NCI-H1930 (cell line): ENCODE measurements around the gene TRAPPC2L.

Experiments
- DNase-seq, 2 experiments: peaks; one replicate each; lab custom pipeline; 2025; lab: John Stamatoyannopoulos, UW

TRAPPC2L gene, protein sequence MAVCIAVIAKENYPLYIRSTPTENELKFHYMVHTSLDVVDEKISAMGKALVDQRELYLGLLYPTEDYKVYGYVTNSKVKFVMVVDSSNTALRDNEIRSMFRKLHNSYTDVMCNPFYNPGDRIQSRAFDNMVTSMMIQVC

DNA sequence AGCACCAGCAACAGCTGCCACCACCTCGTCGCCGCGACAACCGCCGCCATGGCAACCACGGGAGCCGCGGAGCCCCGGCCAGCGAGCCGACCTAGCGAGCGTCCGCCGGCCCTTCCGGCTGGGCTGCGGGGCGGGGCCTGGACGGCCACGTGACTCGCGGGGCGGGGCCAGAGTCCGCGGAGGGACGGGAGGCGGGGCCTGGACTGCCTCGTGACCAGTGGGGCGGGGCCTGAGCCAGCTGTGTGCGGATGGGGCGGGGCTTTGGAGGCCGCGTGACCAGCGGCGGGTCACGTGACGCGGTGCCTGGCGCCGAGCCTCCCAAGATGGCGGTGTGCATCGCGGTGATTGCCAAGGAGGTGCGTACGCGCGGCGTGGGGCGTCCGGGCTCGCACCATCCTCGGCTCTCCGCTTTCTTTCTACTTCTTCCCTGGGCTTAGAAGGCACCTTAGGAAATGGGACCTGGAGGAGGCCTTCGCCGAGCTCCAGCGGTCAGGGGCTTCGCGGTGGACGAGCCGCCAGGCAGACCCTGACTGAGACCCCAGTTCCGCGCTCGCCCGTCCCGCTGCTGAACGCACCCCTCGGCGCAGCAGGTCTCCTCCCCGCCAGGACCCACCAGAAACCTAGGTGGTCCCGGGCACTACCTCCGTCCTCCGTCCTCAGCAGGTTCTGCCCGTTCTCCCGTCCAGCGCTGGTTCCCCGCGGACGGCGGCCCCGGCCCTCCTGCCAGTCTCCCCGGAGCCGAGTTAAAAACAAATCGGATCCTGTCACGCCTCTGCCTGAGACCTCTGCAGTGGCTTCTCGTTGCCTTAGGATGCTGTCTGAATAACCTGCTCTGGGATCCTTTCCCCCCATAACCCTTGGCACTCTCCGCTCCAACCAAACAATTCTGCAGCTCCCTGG, at the start of gene TRAPPC2L, which contains the start of gene GALNS:
TSS of gene TRAPPC2L (plus strand) at position 300 of the 900 bp plus-strand sequence. CDS start at position 324, 24 bp downstream.
TSS of gene GALNS (minus strand) at position 120 of the 900 bp plus-strand sequence. CDS start at position 50, 70 bp downstream.
- DNase-seq = peak; percentile 85 to 92

DNA sequence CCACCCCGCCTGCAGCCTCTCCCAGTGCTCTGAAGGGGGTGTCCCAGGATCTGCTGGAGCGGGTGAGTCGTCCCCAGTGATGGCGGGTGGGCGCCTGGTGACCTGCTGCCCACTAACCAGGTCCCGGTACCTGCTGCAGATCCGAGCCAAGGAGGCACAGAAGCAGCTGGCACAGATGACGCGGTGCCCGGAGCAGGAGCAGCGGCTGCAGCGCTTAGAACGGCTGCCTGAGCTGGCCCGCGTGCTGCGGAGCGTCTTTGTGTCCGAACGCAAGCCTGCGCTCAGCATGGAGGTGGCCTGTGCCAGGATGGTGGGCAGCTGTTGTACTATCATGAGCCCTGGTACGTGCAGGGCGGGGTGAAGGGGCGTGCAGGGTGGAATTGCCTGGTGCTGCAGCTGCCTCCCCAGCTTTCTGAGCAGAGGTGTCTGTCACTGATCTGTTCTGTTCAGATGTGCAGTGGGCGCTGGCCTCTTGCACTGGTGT, 49.7 kb upstream of the TRAPPC2L start:
- no peak for DNase-seq

DNA sequence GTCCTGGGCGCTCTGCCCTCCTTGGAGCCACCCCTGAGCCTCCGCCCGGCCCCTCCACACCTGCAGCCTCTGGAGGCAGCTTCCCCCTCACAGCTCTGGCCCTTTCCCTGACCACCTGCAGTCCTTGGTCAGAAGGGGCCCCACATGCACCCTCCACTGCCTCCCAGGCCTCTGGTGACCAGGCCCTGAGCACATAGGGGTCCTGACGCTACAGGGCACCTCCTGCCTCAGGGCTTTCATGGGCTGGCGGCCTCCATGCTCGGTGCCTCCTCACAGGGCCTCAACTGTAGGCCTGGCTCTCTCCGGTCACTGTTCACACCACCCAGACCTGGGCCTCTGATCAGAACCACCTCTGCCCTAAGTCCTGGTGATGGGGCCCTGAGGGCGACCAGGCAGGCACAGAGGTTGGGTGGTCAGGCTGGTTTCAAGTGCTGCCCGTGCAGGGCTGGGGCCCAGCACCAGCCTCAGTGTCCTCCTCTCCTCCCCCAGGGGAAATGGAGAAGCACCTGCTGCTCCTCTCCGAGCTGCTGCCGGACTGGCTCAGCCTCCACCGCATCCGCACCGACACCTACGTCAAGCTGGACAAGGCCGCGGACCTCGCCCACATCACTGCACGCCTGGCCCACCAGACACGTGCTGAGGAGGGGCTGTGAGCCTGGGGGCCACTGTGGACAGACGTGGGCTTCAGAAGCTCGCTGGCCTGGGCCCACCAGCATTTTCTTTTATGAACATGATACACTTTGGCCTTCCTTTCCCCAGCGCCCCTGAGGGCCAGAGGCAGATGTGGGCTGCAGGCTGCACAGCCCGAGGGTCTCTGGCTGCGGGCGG, 49.1 kb upstream of the TRAPPC2L start:
- no peak for DNase-seq

DNA sequence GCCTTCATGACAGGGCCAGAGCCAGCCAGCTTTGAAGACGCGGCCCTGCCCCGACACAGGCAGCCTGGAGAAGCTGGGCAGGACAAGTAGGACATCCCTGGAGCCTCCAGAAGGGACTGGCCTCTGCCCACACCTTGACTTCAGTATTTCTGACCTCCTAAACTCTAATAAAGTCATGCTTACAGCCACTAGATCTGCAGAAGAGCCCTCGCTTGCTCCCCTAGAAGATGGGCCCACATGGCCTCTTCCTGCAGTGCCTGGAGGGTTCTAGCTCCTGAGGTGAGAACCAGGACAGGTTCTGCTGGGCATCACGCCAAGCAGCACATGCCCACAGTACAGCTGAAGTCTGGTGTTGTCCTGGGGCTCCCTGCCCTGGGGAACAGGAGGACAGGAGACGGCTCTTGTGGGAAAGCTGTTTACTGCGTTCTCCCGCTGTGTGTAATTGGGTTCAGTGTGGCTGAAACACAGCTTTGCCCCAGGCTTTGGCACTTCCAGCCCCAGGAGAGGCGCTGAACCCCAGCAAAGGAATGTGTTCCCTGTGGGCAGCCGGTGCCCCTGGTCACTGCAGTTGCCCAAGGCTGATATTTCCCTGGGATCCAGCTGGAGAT, 47.8 kb upstream of the TRAPPC2L start:
- DNase-seq = no peak

DNA sequence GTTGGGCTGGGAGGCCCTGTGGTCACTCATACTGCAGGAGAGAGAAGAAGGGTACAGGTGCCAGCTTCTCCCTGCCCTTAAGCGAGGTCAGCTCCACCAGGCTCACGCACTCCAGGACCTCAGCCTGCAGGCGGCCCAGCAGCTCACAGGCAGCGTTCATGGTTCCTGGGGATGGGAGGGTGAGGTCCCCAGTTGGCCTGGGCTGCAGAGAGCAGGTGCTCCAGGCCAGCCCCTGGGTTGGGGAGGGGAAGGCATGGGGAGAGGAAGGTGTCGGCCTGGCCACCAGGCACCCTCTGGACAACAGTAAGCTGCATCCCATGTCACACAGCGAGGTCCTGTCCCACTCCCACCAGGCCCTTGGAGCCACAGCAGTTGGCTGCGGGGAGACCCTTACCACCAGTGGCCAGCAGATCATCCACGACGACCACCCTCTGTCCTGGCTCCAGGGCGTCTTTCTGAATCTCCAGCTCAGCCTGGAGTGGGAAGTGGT, 47.2 kb upstream of the TRAPPC2L start:
- no peak for DNase-seq

DNA sequence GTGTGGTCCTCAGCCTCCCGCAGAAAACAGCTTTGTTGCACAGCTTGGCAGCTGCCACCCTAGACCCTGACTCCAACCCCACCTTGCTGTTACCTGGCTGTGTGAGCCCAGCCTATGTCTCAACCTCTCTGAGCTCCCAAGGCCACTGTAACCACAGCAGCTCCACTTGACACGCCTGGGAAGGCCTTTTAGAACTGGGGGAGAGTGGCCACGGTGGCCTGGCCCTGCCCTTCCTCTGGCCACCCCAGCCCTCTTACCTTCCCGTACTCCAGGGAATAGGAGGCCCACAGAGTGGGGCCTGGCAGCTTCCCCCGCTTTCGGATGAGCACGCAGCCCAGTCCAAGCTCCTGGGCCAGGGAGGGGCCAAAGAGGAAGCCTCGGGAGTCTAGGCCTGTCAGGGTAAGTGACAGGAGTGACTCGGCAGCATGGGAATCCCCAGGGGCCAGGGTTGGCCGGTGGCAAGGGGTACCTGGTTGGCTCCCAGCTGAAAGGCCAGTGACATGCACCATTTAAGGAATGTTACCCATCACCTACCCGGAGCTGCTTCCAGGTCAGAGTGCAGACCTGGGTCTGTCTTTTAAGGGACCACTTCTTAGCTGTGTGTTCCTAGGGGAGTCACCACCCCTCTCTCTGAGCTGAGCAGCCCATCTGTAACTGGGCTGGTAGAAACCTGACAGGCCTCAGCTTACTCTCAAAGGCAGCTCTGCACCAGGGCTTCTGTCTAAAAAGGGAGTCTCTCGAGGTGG, 46.6 kb upstream of the TRAPPC2L start:
- no peak for DNase-seq

DNA sequence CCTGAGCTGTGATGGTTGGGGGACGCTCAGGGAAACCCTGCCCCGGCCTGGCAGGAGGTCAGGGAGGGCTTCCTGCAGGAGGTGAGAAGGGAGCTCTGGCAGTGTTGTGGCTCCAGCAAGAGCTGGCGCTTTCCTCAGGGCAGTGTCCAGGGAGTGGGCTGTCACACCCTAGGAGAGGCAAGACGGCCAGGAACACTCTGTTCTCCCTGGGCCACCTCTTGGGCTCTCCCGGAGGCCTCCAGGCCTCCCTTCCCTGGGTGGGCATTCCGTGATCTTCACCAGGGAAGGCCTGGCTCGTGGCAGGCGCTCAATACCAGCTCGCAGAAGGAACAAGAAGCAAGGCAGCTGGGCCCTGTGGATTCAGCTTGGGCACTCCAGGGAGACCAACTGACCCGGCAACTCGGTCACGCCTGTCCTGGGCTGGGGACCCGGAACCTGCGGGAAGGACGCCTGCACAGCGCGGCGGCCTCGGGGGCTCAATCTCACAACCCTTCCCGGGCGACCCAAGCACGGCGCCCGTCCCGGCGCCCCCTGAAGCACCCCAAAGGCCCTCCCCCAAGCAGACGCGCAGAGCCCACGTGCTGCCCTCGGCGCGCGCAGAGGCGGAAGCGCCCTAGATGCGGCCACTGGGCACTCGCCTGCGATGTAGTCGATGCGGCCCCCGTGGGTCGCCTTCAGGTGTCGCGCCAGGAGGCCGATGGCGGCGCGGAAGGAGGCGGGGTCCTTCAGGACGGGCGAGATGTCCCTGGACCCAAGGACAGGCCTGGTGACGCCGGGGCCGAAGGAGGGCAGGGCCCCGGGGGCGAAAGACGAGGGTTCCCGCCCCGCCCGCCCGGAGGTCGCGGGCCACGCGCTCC, 45.8 kb upstream of the TRAPPC2L start:
- DNase-seq = peak; percentile 49 to 72

DNA sequence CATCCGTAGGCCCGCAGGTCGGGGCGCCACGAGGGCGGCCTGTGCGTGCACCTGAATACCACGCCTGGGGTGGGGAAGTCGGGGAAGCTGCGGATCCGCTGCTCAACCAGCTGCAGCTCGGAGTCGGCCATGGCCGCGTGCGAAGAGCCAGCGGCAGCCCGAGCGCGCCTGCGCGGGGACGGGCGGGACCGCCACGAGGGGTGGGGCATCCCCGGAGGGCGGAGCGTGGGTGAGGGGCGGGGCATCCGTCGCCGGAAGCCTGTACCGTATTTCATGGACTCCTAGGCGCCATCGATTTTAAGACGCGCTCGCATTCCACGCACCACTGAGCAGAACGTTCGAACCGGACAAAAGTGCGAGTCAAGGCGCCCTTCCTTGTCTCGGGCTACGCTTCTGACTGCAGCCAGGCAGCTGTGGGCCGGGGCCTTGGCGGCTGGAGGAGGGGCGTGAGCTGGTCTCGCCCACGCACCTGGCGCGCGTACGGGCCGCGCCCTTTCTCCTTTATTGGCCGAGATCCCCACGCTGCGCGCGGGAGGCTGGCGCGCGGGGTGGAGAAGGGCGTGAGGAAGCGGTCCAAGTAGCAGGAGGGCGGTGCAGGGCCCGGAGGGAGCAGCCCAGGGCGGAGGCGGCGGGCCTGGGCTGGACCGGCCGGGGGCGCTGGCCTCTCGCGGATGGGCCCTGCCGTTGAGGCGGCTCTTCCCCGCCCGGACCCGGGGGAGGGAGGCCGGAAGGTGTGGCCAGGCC, 45.0 kb upstream of the TRAPPC2L start, which contains the start of gene APRT:
TSS of gene APRT (minus strand) at position 160 of the 744 bp plus-strand sequence. CDS start at position 131, 29 bp downstream.
- peak; percentile 41 to 76 for DNase-seq

DNA sequence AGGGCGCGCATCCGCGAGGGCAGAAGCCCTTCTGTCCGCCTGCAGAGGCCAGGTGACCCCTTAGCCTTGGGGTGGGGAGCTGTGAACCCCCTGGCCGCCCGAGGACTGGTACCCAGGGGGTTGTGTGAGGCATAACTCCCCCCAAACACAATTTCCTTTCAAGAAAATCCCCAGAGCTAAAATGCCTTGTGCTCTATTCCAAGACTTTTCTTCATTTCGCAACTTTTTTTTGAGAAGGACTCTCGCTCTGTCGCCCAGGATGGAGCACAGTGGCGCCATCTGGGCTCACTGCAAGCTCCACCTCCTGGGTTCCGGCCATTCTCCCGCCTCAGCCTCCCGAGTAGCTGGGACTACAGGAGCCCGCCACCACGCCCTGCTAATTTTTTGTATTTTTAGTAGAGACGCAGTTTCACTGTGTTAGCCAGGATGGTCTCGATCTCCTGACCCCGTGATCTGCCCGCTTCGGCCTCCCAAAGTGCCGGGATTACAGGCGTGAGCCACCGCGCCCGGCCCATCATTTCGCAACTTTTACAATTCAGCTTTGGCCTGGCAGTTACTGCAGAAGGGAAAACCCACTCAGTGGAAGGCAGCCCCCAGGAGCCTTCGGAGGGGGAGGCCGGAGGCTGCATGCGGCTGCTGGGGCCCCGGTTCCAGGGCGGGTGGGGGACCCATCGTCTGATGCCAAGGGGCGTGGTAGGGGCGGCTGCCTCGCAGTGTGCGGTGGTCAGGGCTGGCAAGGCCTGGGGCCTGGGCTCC, 44.2 kb upstream of the TRAPPC2L start:
- no peak for DNase-seq

DNA sequence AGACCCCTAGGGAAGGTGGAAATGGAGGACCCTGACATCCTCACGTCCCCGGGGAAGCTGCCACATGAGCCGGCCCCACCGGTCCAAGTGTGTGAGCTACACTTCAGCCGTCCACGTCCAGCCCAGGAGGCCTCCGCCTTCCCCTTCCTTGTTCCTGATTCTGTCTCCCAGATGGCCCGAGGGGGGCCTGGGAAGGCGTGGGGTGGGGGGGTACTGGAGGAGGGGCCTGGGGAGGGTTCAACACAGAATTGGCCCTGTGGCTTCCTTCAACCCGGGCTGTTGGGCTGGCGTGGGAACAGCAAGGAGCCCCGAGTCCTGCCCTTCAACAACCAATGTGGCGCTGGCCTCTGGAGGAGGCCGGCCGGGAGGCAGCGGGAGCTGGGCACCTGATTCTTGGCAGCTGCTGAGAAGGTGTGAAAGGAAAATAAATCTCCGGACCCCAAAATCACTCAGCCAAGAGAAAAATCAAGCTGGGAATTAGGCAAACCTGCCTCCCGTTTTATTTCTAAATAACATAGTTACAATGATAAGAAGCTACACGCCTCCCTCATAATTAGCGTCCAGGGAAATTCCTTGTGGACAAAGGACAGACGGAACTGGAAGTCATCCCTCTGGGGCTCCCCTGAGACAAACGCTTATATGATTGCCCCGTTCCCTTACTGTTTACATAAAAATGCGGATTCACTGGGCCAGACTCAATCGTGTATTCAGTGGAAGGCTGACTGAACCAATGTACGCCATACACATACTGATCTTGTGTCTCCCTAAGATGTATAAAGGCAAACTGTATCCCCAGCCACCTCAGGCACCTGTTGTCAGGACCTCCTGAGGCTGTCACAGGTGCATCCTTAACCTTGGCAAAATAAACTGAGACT, 43.4 kb upstream of the TRAPPC2L start:
- DNase-seq = no peak

DNA sequence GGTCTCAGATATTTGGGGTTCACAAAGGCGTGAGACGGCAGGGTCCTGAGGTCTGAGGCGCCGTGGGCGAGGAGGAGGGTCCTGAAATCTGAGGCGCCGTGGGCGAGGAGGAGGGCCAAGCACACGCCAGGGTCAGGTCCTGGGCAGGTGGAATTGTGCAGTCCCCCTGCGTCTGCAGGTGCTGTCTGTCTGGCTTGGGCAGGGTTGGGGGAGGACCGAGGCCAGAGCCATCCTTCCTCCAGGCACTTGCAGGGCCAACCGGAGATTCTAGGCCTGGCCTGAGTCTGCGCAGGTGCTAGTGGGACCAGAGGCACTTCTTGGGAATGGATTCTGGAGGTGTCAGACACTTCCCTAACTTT, 42.8 kb upstream of the TRAPPC2L start:
- DNase-seq = no peak

DNA sequence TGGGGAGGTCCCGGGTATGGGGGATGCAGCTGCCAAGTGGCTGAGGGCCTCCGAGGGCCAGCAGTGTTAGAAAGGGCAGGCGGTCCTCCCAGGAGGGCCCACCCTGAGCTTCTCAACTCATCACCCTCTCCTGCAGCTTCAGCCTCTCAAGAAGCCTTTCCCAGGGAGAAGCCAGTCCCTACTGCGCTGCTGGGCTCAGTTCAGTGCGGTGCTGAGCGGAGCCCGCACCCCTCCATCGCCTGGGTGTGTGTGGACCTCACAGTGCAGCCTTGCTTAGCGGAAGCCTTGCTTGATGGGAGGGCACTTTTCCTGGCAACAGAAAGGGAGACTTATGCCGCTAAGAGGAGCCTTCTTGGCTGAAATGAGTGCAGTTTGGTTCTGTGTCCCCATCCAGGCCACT, 41.7 kb upstream of the TRAPPC2L start:
- DNase-seq = no peak

DNA sequence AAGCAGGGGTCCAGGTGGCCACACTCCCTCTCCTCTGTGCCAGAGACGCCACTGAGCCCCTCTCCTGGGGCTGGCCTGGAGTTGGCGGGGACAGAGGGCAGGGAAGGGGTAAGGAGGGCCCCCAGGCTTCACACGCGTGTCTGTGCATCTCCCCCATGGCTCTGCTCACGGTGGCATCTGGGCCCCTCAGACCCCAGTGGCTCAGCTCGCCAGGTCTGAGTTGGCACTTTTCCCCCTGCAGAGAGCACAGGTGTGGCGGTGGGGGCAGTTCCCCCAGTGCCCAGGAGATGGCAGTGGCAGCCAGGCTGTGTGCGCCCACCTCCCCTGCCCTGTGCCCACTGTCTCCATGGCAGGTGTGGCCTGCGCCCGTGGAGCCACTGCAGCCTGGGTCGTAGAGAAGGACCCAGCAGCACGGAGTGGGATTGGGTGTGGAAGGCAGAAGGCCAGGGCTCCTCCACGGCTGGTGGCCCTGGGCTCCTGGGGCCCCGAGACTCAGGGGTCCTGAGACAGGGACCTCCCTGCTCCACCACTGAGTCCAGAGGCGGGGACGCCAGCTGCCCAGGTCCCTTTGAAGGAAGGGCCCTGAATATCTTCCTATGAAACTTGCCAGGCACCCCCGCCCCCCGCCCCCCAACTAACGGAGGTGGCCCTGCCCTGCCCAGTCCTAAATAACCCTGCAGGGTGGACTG, 40.9 kb upstream of the TRAPPC2L start:
- peak in 1 of 2 experiments; percentile 4 for DNase-seq

DNA sequence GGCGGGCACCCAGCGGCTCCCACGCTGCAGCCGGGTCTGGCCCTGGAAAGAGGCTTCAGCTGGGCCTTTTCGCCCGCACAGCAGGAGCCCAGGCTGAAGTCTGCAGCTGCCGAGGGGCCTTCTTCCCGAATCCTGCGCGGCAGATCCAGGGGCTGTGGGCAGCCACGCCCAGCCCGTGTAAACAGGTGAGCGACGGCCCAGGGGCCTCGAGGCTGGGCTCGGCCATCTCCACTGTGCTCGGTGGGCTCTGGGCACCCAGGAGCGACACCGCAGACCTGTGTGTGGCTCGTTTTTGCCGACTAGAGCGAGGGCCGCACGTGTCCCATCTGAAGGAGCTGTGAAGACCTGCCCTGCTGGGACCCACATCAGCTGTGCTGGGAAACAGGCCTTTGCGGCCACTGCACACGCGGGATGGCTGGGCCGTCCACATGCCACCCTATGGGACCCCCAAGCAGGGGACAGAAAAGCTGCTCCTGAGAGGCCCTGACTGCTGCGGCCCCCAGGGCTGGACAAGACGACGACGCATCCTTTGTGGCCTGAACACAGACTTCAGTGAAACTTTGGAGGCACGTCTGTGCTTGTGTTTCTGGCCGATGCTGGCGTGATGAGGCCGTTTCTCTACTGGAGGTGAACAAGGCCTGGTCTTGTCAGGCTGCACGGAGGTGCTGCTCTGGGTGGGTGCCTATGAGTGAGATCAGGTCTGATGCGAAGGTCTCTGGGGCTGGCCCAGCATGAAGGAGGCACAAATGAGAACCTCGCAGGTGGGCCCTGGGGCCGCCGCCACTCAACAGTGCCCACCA, 40.0 kb upstream of the TRAPPC2L start:
- DNase-seq = no peak

DNA sequence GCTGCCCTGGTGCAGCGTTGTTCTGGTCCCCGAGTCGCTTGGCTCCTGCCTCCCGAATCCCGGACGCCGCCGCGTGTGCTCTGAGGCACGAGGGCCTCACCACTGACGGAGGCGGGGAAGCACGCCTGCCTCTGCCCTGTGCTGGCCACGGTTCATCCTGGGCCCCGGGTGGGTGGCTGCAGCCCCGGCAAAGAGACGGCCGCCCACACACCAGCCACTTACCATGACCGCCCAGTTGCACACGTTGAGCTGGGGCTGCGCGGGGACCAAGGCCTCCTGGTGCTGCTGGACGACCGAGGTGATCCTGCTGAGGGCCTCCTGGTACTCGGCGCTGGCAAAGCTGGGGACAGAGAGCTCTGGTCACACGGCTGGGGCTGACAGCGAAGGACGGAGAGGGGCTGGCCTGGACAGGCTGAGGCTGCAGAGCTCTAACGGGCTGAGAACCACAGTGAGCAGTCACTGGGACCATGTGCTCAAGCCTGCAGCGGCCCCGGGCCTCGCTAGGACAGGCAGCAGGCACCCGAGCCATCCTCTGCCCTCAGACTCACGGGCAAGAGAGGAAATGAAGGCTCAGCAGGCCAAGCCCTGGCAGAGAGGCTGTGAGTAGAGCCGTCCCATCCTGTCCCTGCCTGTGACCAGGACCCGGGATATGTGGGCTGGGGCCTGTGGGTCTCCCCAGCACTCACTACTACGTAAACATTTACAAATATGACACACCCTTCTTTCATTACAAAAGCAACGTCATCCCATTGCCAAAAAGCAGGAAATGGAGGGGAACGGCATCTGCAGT, 38.9 kb upstream of the TRAPPC2L start:
- DNase-seq = no peak
